ENCODE measurements around the gene CDSN. TPM values are rescaled to one million over a fixed set of nuclear protein-coding genes. Genes with fewer than 3 reads are reported as not detected.

CDSN gene
- total and polyA plus RNA-seq, 2 donors (not counting 1 experiment from before 2014, with no cell fraction given) = not detected

DNA sequence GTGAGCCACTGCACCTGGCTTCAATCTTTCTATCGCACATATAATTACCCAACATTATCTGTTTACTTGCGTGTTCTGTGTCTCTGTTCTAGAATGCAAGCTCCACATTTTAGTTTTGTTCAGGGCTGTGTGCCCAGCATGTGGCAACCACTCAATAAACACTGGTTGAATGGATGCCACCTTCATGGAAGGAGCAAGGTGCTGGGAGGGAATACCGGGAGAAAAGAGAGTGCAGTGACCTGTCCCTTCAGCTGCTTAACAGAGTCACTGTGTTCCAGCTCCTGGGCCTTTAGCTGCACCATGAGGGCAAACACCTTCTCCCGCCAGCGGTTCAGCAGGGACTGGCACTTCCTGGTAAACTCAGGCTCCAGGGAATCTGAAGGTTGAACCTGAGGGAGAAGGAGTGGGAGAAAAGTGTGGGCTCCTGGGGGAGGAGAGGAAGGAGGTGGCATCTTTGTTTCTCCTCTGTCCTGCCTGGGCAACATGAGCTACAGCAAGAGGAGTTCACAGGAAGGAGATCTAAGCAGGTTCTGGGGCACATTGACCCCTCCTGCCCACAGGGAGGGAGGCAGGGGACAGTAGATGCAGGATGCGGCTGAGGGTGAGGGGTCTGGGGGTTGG is 29.7 kb upstream of the CDSN start:
- ChIA-PET POLR2A (interaction anchor here (0.5 kb wide), 1 partner anchor 14 kb away, joined by 4 read pairs; no protein-coding TSS in a partner anchor), CTCF (interaction anchor here (1.0 kb wide), 1 partner anchor 217 kb away, joined by 3 read pairs; no protein-coding TSS in a partner anchor)
- no peak overlapping the region for H3K9ac ChIP-seq (ENCODE audit: low read length)
- H3K4me1 ChIP-seq (ENCODE audit: control insufficient read depth in 2 of 2, insufficient read depth in 2 of 2, low read length in 2 of 2) = no peaks in the 10 kb centered on the region
- H3K27ac ChIP-seq (ENCODE audit: low read length in 2 of 2) = no peak overlapping the region
- no peaks in the 10 kb centered on the region for H4K20me1 ChIP-seq (ENCODE audit: control insufficient read depth, insufficient read depth, low read length, poor library complexity, severe bottlenecking)
- no peaks in the 10 kb centered on the region for H3K27me3 ChIP-seq (replicated peaks in 1 of 4; ENCODE audit: control extremely low read depth in 1 of 4, control insufficient read depth in 3 of 4, insufficient read depth in 4 of 4, low read length in 3 of 4)
- TF ChIP-seq EZH2 (IDR thresholded peaks at IDR 0.05; ENCODE audit: borderline replicate concordance, insufficient read depth, low read depth, low read length, poor library complexity, severe bottlenecking) = no peak
- TF ChIP-seq, protein P1, sequence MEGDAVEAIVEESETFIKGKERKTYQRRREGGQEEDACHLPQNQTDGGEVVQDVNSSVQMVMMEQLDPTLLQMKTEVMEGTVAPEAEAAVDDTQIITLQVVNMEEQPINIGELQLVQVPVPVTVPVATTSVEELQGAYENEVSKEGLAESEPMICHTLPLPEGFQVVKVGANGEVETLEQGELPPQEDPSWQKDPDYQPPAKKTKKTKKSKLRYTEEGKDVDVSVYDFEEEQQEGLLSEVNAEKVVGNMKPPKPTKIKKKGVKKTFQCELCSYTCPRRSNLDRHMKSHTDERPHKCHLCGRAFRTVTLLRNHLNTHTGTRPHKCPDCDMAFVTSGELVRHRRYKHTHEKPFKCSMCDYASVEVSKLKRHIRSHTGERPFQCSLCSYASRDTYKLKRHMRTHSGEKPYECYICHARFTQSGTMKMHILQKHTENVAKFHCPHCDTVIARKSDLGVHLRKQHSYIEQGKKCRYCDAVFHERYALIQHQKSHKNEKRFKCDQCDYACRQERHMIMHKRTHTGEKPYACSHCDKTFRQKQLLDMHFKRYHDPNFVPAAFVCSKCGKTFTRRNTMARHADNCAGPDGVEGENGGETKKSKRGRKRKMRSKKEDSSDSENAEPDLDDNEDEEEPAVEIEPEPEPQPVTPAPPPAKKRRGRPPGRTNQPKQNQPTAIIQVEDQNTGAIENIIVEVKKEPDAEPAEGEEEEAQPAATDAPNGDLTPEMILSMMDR (IDR thresholded peaks at IDR 0.05) = no peak
- 92% methylated on average over 6 of the region's 6 CpGs for WGBS (ENCODE audit: insufficient coverage)
- no peak overlapping the region for H2AFZ ChIP-seq (ENCODE audit: insufficient read depth, low read depth, low read length, poor library complexity, severe bottlenecking)
- Mint-ChIP-seq H3K27ac (no peak overlapping the region), H3K27me3 (no peaks in the 10 kb centered on the region), H3K4me1 (peaks cover 3% of the 10 kb centered on the region), H3K4me3 (no peak overlapping the region), H3K9me3 (ENCODE audit: insufficient read depth) (no peaks in the 10 kb centered on the region)
- no peaks in the 10 kb centered on the region for H3K9me3 ChIP-seq (ENCODE audit: control extremely low read depth in 1 of 3, control insufficient read depth in 2 of 3, insufficient read depth in 1 of 3, low read length in 2 of 3)
- ATAC-seq (ENCODE audit: low read depth) (no peak), DNase-seq (no peak)
- peaks cover 0 to 14% of the 10 kb centered on the region in 2 experiments for H3K36me3 ChIP-seq (replicated peaks in 1 of 2; ENCODE audit: control extremely low read depth in 1 of 2, control insufficient read depth in 1 of 2, extremely low read depth in 1 of 2, insufficient read depth in 2 of 2, low read length in 1 of 2)
- H3K4me2 ChIP-seq (replicated peaks; ENCODE audit: low read depth, low read length, poor library complexity, severe bottlenecking) = no peak overlapping the region
- H3K4me3 ChIP-seq (ENCODE audit: control extremely low read depth in 1 of 5, extremely low read depth in 1 of 5, insufficient read depth in 1 of 5, low read depth in 2 of 5, low read length in 4 of 5) = no peak overlapping the region
- intact Hi-C loops (cut with micrococcal nuclease) = loop anchor here (10.0 kb wide), 1 partner anchor 315 kb away; no protein-coding TSS in a partner anchor
- peaks cover 5% of the 10 kb centered on the region for H3K79me2 ChIP-seq (ENCODE audit: control insufficient read depth, insufficient read depth, low read length)

- no peaks in the 10 kb centered on the region for H3K9me3 ChIP-seq (ENCODE audit: control extremely low read depth in 1 of 3, control insufficient read depth in 2 of 3, insufficient read depth in 1 of 3, low read length in 2 of 3)
- no peak overlapping the region for H3K4me2 ChIP-seq (replicated peaks; ENCODE audit: low read depth, low read length, poor library complexity, severe bottlenecking)
- no peak for TF ChIP-seq EZH2 (IDR thresholded peaks at IDR 0.05; ENCODE audit: borderline replicate concordance, insufficient read depth, low read depth, low read length, poor library complexity, severe bottlenecking)
- TF ChIP-seq, protein P1 (IDR thresholded peaks at IDR 0.05) = no peak
- no peak overlapping the region for H3K4me3 ChIP-seq (ENCODE audit: control extremely low read depth in 1 of 5, extremely low read depth in 1 of 5, insufficient read depth in 1 of 5, low read depth in 2 of 5, low read length in 4 of 5)
- no peaks in the 10 kb centered on the region for H3K9me3 Mint-ChIP-seq (ENCODE audit: insufficient read depth)
- no peaks in the 10 kb centered on the region for H4K20me1 ChIP-seq (ENCODE audit: control insufficient read depth, insufficient read depth, low read length, poor library complexity, severe bottlenecking)
- no peak overlapping the region for H3K4me3 Mint-ChIP-seq
- H2AFZ ChIP-seq (ENCODE audit: insufficient read depth, low read depth, low read length, poor library complexity, severe bottlenecking) = no peak overlapping the region
- H3K9ac ChIP-seq (ENCODE audit: low read length) = no peak overlapping the region
- CTCF ChIA-PET = interaction anchor here (1.5 to 5.3 kb wide), 2 partner anchors 13 to 222 kb away, joined by 4 to 24 read pairs; partner anchors contain the start of genes CCHCR1 and TCF19
- H3K27ac ChIP-seq (ENCODE audit: low read length in 2 of 2) = no peak overlapping the region
- no peaks in the 10 kb centered on the region for H3K27me3 ChIP-seq (replicated peaks in 1 of 4; ENCODE audit: control extremely low read depth in 1 of 4, control insufficient read depth in 3 of 4, insufficient read depth in 4 of 4, low read length in 3 of 4)
- DNase-seq = no peak
- no peak for ATAC-seq (ENCODE audit: low read depth)
- intact Hi-C loops (cut with micrococcal nuclease) = no loop called here
- H3K36me3 ChIP-seq (replicated peaks in 1 of 2; ENCODE audit: control extremely low read depth in 1 of 2, control insufficient read depth in 1 of 2, extremely low read depth in 1 of 2, insufficient read depth in 2 of 2, low read length in 1 of 2) = peaks cover 0 to 18% of the 10 kb centered on the region in 2 experiments
- H3K4me1 Mint-ChIP-seq = peaks cover 3% of the 10 kb centered on the region
- no peaks in the 10 kb centered on the region for H3K4me1 ChIP-seq (ENCODE audit: control insufficient read depth in 2 of 2, insufficient read depth in 2 of 2, low read length in 2 of 2)
- 98% methylated on average over 9 of the region's 10 CpGs for WGBS (ENCODE audit: insufficient coverage)
- no peak overlapping the region for H3K27ac Mint-ChIP-seq
- H3K27me3 Mint-ChIP-seq = no peaks in the 10 kb centered on the region
- POLR2A ChIA-PET = interaction anchor here (0.6 to 1.3 kb wide), 2 partner anchors 12 to 47 kb away, joined by 3 to 10 read pairs; partner anchors contain the start of gene CCHCR1
- no peaks in the 10 kb centered on the region for H3K79me2 ChIP-seq (ENCODE audit: control insufficient read depth, insufficient read depth, low read length)
Measured at GRCh38 chr6:31145386-31145785, 25.1 kb upstream of the CDSN start.
